Keratinocyte (primary cell): ENCODE data around the gene GRIK2.

ENCODE experiments used
- EZH2 ChIP-seq: IDR thresholded peaks from one replicate; pipeline ENCODE4 v1.6.1; 2012; ENCODE audit warnings: inconsistent platforms, mild to moderate bottlenecking, low read length, moderate library complexity
- TF ChIP-seq, protein P1 (sequence below), 3 experiments: IDR thresholded peaks in 1 of 3; conservative IDR thresholded peaks in 1 of 3; optimal IDR thresholded peaks in 1 of 3; 2 replicates in 2 of 3; 3 replicates in 1 of 3; pipeline versions ENCODE3 to v1.5.1; 2011; ENCODE audit warnings: low read length in 3 of 3, mild to moderate bottlenecking in 3 of 3, moderate library complexity in 2 of 3, control low read depth in 1 of 3, inconsistent platforms in 1 of 3; ENCODE audit not compliant: insufficient read depth in 2 of 3; ENCODE audit errors: extremely low read depth in 1 of 3

DNA sequence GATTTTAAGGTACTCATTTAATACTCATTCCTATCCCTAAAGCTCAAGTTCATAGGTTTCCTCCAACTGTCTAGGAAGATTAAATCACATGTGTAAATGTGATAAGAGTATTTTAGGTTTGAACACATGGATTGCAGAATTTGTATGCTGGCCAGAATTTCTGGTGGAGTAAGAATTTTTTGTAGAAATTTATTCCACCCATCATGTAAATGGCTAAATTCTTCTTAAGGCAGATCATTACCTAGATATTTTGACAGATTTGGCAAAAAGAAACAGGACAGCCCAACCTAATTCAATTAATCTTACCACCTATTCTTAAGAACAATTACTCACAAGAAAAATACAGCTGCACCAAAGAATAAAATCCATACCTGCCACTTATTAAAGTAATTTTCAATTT lies 261.6 kb downstream of the GRIK2 start:
- TF ChIP-seq, protein P1, sequence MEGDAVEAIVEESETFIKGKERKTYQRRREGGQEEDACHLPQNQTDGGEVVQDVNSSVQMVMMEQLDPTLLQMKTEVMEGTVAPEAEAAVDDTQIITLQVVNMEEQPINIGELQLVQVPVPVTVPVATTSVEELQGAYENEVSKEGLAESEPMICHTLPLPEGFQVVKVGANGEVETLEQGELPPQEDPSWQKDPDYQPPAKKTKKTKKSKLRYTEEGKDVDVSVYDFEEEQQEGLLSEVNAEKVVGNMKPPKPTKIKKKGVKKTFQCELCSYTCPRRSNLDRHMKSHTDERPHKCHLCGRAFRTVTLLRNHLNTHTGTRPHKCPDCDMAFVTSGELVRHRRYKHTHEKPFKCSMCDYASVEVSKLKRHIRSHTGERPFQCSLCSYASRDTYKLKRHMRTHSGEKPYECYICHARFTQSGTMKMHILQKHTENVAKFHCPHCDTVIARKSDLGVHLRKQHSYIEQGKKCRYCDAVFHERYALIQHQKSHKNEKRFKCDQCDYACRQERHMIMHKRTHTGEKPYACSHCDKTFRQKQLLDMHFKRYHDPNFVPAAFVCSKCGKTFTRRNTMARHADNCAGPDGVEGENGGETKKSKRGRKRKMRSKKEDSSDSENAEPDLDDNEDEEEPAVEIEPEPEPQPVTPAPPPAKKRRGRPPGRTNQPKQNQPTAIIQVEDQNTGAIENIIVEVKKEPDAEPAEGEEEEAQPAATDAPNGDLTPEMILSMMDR (optimal IDR thresholded peaks at IDR 0.05 in 1 of 3, IDR thresholded peaks at IDR 0.05 in 1 of 3, conservative IDR thresholded peaks at IDR 0.05 in 1 of 3; ENCODE audit: extremely low read depth in 1 of 3, insufficient read depth in 2 of 3, low read length in 3 of 3) = no peak
- TF ChIP-seq EZH2 = no peak
